GM12892 (cell line): ENCODE results near the gene OR12D1.

Source experiments
- POLR2A ChIP-seq: IDR thresholded peaks from 2 replicates; pipeline ENCODE4 v1.6.1; 2011; ENCODE audit warnings: low read depth, low read length, control low read depth
- POLR2AphosphoS5 ChIP-seq: IDR thresholded peaks from 2 replicates; pipeline ENCODE4 v1.6.1; 2011; ENCODE audit warnings: low read depth, low read length, control low read depth
- TAF1 ChIP-seq: IDR thresholded peaks from 2 replicates; pipeline ENCODE4 v1.6.1; 2011; ENCODE audit warnings: low read depth, mild to moderate bottlenecking, control low read depth, low read length, borderline replicate concordance

GRCh38 chr6:29424168-29424567 is 9.4 kb downstream of the OR12D1 start:
- TF ChIP-seq POLR2AphosphoS5 (no peak), POLR2A (no peak), TAF1 (no peak)
